HG03469 (cell line): ENCODE measurements around the gene POLQ.
"Not testable (repeated sequence)": the region's sequence is repeated elsewhere in the genome, so short reads cannot be mapped to it uniquely, and the experiment has no call there.

Experiments
- ATAC-seq: cut with Tn5 transposase; IDR thresholded peaks from one replicate; pipeline ENCODE4 v1.9.1; 2021; ENCODE audit warnings: mild to moderate bottlenecking, moderate library complexity, moderate number of reproducible peaks; ENCODE audit not compliant: unreplicated experiment

POLQ gene

GRCh38 chr3:121515313-121515712 is 30.5 kb downstream of the POLQ start:
- no peak for ATAC-seq

GRCh38 chr3:121514496-121514895 is 31.3 kb downstream of the POLQ start:
- no peak for ATAC-seq

- ATAC-seq: no peak
Measured at GRCh38 chr3:121508389-121508788, 37.4 kb downstream of the POLQ start.

GRCh38 chr3:121505256-121505655 is 40.5 kb downstream of the POLQ start:
- ATAC-seq: no peak

- ATAC-seq: no peak
Measured at GRCh38 chr3:121504618-121505017, 41.2 kb downstream of the POLQ start.

- no peak for ATAC-seq
Measured at GRCh38 chr3:121496786-121497185, 49.0 kb downstream of the POLQ start.

- no peak for ATAC-seq
Measured at GRCh38 chr3:121493431-121493830, 52.4 kb downstream of the POLQ start.

GRCh38 chr3:121491683-121492320 is 54.0 kb downstream of the POLQ start:
- ATAC-seq: no peak

- ATAC-seq: no peak
Measured at GRCh38 chr3:121490161-121490560, 55.6 kb downstream of the POLQ start.

- ATAC-seq: no peak
Measured at GRCh38 chr3:121488628-121489027, 57.2 kb downstream of the POLQ start.

GRCh38 chr3:121483290-121483689 is 62.5 kb downstream of the POLQ start:
- ATAC-seq: no peak

- ATAC-seq: no peak
Measured at GRCh38 chr3:121482660-121483059, 63.1 kb downstream of the POLQ start.

- no peak for ATAC-seq
Measured at GRCh38 chr3:121481106-121481880, 64.5 kb downstream of the POLQ start.

GRCh38 chr3:121477589-121477988 is 68.2 kb downstream of the POLQ start:
- ATAC-seq: no peak

GRCh38 chr3:121473001-121473400 is 72.8 kb downstream of the POLQ start:
- ATAC-seq: no peak

GRCh38 chr3:121467085-121467484 is 78.7 kb downstream of the POLQ start:
- no peak for ATAC-seq

- no peak for ATAC-seq
Measured at GRCh38 chr3:121463745-121464144, 82.0 kb downstream of the POLQ start.

GRCh38 chr3:121462565-121462964 is 83.2 kb downstream of the POLQ start:
- ATAC-seq: no peak

- not testable (repeated sequence) for ATAC-seq
Measured at GRCh38 chr3:121451752-121452151, 94.0 kb downstream of the POLQ start.

GRCh38 chr3:121443456-121443855 is 102.3 kb downstream of the POLQ start:
- ATAC-seq: no peak

GRCh38 chr3:121436641-121437040 is 109.1 kb downstream of the POLQ start:
- ATAC-seq: no peak

GRCh38 chr3:121436074-121436473 is 109.7 kb downstream of the POLQ start:
- ATAC-seq: no peak
